Osteoblast (primary cell): ENCODE data around the gene CLEC20A. TPM values are rescaled to one million over a fixed set of nuclear protein-coding genes. Genes with fewer than 3 reads are reported as not detected.
A peak's percentile ranks its signal among the peaks of the same experiment; 100 is the strongest.

Experiments
- DNase-seq: peaks from one replicate; pipeline ENCODE4 v3.0.0; 2011; ENCODE audit warnings: low spot score, mixed read lengths; ENCODE audit not compliant: insufficient read length; ENCODE audit errors: missing footprints
- H2AFZ ChIP-seq: 2 replicates; pipeline ENCODE4 v1.6.0; 2011; ENCODE audit warnings: mild to moderate bottlenecking, low read length
- H3K27ac ChIP-seq: 2 replicates; pipeline ENCODE4 v1.5.1; 2011; ENCODE audit warnings: mild to moderate bottlenecking, low read depth, low read length, moderate library complexity
- H3K27me3 ChIP-seq: 2 replicates; pipeline ENCODE4 v1.6.0; 2012; ENCODE audit warnings: mild to moderate bottlenecking, control low read depth, inconsistent platforms, low read length, moderate library complexity; ENCODE audit not compliant: insufficient read depth
- H3K36me3 ChIP-seq: 2 replicates; pipeline ENCODE4 v1.5.1; 2011; ENCODE audit warnings: mild to moderate bottlenecking, low read length, control low read depth, moderate library complexity; ENCODE audit not compliant: insufficient read depth
- H3K4me1 ChIP-seq: 2 replicates; pipeline ENCODE4 v1.5.1; 2011; ENCODE audit warnings: mild to moderate bottlenecking, low read length, control low read depth, moderate library complexity; ENCODE audit not compliant: insufficient read depth
- H3K4me2 ChIP-seq: 2 replicates; pipeline ENCODE4 v1.6.0; 2011; ENCODE audit warnings: mild to moderate bottlenecking, low read length; ENCODE audit not compliant: insufficient read depth
- H3K4me3 ChIP-seq: fragments of 200-600 bp; sonication (generic); 3 replicates; pipeline ENCODE4 v1.5.1; 2012; ENCODE audit warnings: mild to moderate bottlenecking, low read length, inconsistent platforms; ENCODE audit not compliant: insufficient read depth
- H3K79me2 ChIP-seq: 2 replicates; pipeline ENCODE4 v1.6.0; 2012; ENCODE audit warnings: mild to moderate bottlenecking, low read length, control low read depth, inconsistent platforms; ENCODE audit not compliant: insufficient read depth
- H3K9me3 ChIP-seq: 2 replicates; pipeline ENCODE4 v1.5.1; 2011; ENCODE audit warnings: low read depth, low read length, control low read depth
- H4K20me1 ChIP-seq: 2 replicates; pipeline ENCODE4 v1.6.0; 2012; ENCODE audit warnings: mild to moderate bottlenecking, low read length, control low read depth; ENCODE audit not compliant: insufficient read depth
- total RNA-seq: library from RNA; depleted of rRNA; stranded (reverse); fragments of >200 nt; gene quantifications from 2 replicates; pipeline ENCODE4 v1.2.3, GENCODE V29; 2012
- TF ChIP-seq, protein P1 (sequence below): IDR thresholded peaks from 2 replicates; pipeline ENCODE4 v1.5.1; 2011; ENCODE audit warnings: mild to moderate bottlenecking, low read depth, low read length, moderate library complexity; ENCODE audit errors: extremely low read depth

Gene CLEC20A
- total RNA-seq, 1 donor, result under 0.01 TPM

GRCh38 chr1:178483251-178483957 is 13.4 kb downstream of the CLEC20A start:
- peaks cover 4% of the 10 kb centered on the region for H3K36me3 ChIP-seq
- no peak overlapping the region for H3K4me3 ChIP-seq
- TF ChIP-seq, protein P1, sequence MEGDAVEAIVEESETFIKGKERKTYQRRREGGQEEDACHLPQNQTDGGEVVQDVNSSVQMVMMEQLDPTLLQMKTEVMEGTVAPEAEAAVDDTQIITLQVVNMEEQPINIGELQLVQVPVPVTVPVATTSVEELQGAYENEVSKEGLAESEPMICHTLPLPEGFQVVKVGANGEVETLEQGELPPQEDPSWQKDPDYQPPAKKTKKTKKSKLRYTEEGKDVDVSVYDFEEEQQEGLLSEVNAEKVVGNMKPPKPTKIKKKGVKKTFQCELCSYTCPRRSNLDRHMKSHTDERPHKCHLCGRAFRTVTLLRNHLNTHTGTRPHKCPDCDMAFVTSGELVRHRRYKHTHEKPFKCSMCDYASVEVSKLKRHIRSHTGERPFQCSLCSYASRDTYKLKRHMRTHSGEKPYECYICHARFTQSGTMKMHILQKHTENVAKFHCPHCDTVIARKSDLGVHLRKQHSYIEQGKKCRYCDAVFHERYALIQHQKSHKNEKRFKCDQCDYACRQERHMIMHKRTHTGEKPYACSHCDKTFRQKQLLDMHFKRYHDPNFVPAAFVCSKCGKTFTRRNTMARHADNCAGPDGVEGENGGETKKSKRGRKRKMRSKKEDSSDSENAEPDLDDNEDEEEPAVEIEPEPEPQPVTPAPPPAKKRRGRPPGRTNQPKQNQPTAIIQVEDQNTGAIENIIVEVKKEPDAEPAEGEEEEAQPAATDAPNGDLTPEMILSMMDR, result no peak
- H3K27ac ChIP-seq, result no peak overlapping the region
- H3K4me1 ChIP-seq, result peaks cover 4% of the 10 kb centered on the region
- DNase-seq, result peak; percentile 87
- no peak overlapping the region for H2AFZ ChIP-seq
- H3K79me2 ChIP-seq, result no peaks in the 10 kb centered on the region
- no peaks in the 10 kb centered on the region for H3K9me3 ChIP-seq
- H3K4me2 ChIP-seq, result no peak overlapping the region
- H3K27me3 ChIP-seq, result no peaks in the 10 kb centered on the region
- no peaks in the 10 kb centered on the region for H4K20me1 ChIP-seq

GRCh38 chr1:178477841-178478240 is 18.9 kb downstream of the CLEC20A start:
- Histone ChIP-seq H3K27ac (no peak overlapping the region), H3K4me2 (no peak overlapping the region), H4K20me1 (no peaks in the 10 kb centered on the region), H3K4me1 (no peaks in the 10 kb centered on the region), H2AFZ (no peak overlapping the region), H3K36me3 (peaks cover 26% of the 10 kb centered on the region), H3K79me2 (no peaks in the 10 kb centered on the region), H3K4me3 (no peak overlapping the region), H3K27me3 (no peaks in the 10 kb centered on the region), H3K9me3 (no peaks in the 10 kb centered on the region)
- TF ChIP-seq, protein P1, result no peak
- DNase-seq, result no peak

GRCh38 chr1:178477373-178477772 is 19.4 kb downstream of the CLEC20A start:
- Histone ChIP-seq H3K4me3 (no peak overlapping the region), H3K4me2 (no peak overlapping the region), H3K27ac (no peak overlapping the region), H2AFZ (no peak overlapping the region), H3K4me1 (no peaks in the 10 kb centered on the region), H3K36me3 (peaks cover 27% of the 10 kb centered on the region), H3K79me2 (no peaks in the 10 kb centered on the region), H3K9me3 (no peaks in the 10 kb centered on the region), H3K27me3 (no peaks in the 10 kb centered on the region), H4K20me1 (no peaks in the 10 kb centered on the region)
- TF ChIP-seq, protein P1, result no peak
- DNase-seq, result no peak

GRCh38 chr1:178472531-178472930 is 24.2 kb downstream of the CLEC20A start:
- no peaks in the 10 kb centered on the region for H3K9me3 ChIP-seq
- H2AFZ ChIP-seq, result no peak overlapping the region
- DNase-seq, result no peak
- no peak overlapping the region for H3K27ac ChIP-seq
- no peak overlapping the region for H3K4me3 ChIP-seq
- TF ChIP-seq, protein P1, result no peak
- H4K20me1 ChIP-seq, result no peaks in the 10 kb centered on the region
- H3K79me2 ChIP-seq, result no peaks in the 10 kb centered on the region
- no peak overlapping the region for H3K4me2 ChIP-seq
- H3K27me3 ChIP-seq, result no peaks in the 10 kb centered on the region
- no peaks in the 10 kb centered on the region for H3K4me1 ChIP-seq
- H3K36me3 ChIP-seq, result peaks cover 41% of the 10 kb centered on the region
